Stimulated activated CD8-positive, alpha-beta memory T cell treated with anti-CD3 and anti-CD28 coated beads, Interleukin-4, amount 100 ng/mL, for 24 hours (primary cell): ENCODE measurements around the gene CBFA2T3.
"Not testable (repeated sequence)": the region's sequence is repeated elsewhere in the genome, so short reads cannot be mapped to it uniquely, and the experiment has no call there.

Source experiments
- DNase-seq: peaks from one replicate; pipeline ENCODE4 v3.0.0-alpha.2; 2020; ENCODE audit warnings: low read depth

CBFA2T3 gene

DNA sequence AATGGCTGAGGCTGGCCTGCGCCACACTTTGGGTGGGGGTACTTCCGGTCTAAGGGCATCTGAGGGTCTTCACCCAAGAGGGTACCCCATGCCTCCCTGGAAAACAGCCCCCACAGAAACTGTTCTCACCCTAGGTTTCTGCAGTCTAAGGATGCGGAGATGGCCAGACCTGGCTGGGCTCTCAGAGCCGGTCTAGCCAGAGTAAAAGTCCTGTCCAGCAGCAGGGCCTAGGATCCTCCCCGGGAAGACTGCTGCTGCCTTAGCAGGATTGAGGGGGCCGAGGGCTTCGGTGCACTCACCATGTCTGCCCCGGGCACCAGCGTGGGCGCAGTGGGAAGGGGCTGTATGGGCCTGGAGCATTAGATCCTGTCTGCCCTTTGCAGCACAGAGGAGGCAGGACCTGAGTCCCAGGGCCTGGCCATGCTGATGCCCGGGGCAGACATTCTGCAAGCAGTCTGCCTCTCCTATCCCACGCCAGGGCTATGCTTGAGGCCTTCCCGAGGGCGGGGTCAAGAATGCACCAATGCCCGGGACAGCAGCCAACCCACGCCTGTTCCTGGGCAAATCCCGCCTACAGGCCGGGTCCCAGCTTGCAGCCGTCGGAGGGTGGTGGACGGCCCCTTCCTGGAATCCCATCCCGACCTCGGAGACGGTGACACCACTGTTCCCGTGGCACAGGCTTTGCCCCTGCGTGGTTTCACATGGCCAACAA lies 54.7 kb downstream of the CBFA2T3 start:
- no peak for DNase-seq

DNA sequence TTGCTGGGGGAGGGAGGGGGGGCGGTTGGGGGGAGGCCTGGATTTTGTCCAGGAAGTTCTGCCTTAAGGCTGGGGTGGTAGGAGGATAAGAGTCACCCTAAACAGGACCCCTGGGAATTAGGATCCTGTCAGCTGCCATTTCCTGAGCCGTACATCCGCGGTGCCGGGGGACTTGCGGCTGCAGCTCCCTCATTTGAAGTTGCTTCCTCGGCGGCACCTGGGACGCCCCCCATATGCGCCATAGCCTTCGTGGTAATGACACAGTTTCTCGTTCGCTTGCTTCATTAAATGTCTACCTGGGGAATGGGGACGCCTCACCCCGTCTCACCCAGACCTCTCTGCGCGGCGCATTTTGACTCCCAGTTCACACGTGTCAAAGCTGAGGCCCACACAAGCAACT lies 55.4 kb downstream of the CBFA2T3 start:
- DNase-seq = no peak

DNA sequence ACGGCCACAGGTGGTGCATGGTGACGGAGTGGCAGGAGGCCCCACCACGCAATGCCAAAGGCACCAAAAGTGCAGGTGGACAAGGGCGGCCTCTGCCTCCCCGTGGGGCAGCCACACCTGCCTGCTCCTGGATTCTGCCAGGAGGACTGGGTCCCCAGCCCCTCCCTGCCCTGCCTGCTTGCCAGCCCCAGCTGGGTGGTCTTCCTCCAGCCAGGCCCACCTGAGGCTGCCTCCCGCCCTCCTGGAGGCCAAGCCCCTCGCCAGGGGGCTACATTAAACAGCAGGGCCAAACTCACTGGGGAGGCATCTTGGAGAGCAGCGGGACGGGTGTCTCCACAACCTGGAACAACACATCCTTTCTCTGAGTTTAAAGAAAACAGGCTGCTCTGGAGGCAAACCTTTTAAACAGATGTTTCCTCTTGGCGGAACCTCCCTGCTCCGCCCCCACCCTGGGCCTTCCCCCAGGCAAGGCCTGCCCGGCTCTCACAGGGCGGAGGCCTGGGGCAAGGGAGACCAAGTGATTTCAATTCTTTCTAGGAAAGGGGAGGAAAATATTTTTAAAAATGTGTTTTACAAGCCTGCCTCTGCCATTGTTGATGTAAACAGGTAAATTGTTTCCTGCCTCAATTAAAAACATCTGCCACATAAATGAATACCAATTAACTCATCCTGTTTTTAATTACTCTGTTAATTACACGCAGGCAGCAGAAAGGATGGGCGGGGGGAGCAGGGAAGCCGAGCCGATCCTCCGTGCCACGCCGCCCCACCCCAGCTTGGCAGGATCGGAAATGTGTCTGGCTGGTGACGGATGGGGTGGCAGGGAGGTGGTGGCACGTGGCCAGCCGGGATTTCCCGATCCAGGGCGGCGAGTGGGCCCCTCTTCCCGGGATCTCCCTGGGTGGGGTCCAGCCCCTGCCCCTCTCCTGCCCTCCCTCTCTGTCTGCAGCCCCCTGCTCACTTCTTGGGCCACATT lies 56.1 kb downstream of the CBFA2T3 start:
- DNase-seq = no peak

- DNase-seq = no peak
Observed at GRCh38 chr16:88919936-88920335, 57.1 kb downstream of the CBFA2T3 start.

DNA sequence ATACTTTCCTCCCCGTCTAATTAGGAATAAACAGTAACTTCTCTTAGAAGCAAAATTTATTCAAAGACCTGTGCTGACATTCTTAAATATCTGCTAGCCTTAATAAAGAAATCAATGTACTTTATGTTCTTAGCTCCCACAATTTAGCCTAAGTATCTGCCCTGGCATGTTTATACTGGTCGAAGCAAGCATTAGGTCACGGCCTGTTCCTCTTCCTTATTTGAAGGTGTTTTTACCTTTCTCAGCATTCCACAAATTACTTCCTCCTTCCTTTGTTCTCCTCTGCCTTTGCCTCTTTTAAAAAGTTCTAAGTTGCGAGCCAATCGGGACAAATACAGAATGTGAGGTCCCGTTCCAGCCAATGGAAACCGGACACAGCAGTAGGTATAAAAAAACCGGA lies 58.1 kb downstream of the CBFA2T3 start:
- DNase-seq = not testable (repeated sequence)

DNA sequence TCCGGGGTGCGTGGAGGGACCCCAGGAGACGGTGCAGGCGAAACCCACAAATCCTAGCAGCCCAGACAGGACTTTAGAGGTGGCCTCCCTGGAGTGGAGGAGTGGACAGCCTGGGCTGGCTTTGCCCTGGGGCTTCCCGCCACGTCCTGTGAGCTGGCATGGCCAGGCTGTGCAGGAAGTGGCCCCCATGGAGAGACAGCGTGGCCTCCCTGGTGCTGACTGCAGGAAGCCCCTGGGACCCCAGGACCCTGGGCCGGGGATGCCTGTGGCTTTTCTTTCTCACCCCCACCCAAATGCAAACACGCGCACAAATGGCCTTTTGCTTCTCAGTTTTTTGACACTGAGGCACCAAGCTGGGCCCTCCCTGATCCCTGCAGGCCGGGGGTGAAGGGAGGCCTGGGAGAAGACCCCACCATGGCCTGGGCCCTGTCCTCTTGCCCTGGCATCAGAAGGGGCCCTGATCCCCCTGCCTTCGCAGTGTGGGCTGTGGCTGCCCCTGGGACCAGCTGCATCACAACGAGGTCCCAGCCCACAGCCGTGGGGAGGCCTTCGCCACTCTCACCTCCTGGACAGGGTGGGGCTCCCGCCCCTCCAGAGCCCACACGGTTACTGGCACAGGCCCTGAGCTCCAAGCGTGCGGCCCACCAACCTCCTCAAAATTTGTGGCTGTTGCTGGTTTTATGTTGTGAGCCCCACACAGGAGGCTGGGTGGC lies 58.9 kb downstream of the CBFA2T3 start:
- no peak for DNase-seq

DNA sequence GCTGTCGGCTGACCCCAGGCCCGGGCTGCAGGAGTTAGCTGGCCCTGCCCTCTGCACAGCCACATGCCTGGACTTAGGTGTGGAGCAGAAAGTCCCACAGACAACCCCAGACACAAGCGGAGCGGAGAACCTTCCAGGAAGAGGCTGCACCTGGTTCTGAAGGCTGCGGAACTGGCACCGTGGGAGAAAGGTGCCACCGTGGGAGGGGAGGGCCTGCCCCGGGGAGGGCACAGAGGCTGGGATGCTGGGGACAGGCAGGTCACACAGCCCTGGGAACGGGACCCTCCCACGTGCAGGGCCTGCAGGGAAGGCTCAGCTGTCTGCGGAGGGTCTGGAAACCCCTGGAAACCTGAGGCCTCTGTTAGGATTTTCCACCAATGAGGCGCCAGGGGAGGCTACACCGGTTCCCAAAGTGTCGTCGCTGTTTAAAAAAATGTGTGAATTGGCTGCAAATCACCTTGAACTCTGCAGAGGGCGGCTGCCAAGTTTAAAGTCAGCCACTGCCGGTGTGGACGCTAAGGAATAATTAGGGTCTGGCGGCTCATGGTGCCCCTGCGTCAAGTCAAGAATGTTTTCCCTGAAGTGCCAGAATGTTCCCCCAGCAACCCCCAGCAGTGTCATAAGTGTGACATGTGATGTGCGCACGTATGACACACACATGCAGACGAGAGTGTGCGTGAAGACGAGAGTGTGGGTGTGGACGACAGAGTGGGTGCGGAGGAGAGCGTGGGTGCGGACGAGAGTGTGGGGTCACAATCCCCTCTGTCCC lies 59.7 kb downstream of the CBFA2T3 start:
- no peak for DNase-seq

GRCh38 chr16:88915639-88916327 lies 61.2 kb downstream of the CBFA2T3 start:
- no peak for DNase-seq

DNA sequence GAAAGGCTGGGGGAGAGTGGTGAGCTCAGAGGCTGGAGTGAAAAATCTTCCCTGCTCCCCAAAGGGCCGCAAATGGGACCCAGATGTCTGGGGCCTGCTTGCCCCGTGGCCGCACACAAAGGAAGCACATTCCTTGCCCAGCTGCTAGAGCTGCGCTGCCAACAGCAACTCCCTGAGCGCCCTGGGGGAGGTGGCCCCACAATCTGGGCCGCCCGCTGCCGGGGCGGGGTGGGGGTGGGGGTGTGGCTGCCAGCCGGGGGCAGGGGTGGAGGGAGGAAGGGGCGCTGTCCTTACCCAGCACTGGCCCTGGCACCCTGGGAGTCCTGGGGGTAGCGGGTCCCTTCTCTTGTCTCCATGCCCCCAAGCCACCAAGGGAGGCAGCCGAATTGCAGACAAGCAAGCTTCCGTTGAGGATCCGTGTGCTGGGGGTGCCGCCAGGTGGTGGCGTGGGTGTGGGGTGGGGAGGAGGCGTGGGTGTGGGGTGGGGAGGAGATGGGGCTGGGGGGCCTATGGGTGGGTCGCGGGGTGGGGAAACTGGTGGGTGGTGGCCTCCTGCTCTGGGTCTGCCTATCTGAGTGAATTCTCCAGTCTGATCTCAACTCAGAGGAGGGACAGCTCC lies 62.1 kb downstream of the CBFA2T3 start:
- DNase-seq = no peak

DNA sequence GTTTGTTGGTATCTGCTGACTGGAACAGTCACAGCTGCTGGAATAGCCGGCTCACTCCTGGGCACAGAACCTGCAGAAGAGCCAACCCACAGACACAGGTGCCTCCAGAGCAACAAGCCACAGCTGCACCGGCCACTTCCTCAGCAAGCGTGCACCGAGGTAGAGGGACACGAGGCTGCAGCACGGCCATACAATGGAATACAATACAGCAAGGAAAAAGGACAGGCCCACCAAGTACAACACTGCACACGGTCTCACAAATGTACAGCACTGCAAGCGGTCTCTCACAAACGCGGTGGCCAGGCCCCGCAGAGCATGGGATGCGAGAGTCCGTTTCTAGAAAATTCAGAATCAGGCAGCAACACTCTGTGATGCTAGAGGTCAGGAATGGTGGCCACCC lies 63.1 kb downstream of the CBFA2T3 start:
- no peak for DNase-seq

GRCh38 chr16:88913001-88913612 lies 63.9 kb downstream of the CBFA2T3 start:
- DNase-seq = no peak

DNA sequence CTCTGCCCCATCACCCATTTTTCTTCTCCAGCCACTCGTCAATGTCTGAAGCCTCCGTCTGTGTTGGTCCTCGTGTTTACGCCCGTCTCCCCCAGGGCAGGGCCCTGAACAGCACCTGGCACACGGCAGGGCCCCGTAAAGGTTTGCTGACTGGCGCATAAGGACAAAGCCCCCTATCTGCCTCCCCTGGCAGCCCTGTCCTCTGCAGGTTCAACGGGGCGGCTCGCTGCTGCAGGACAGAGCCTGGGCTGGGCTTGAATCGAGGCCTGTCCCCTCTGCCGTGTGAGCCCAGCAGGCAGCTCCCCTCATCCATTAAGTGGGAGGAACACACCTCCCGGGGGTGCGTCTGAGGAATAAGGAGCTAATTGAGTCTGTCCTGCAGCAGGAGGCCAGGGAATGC lies 64.5 kb downstream of the CBFA2T3 start:
- no peak for DNase-seq

- DNase-seq = no peak
Observed at GRCh38 chr16:88911946-88912310, 65.1 kb downstream of the CBFA2T3 start.

- DNase-seq = no peak
Observed at GRCh38 chr16:88911136-88911945, 65.7 kb downstream of the CBFA2T3 start.

DNA sequence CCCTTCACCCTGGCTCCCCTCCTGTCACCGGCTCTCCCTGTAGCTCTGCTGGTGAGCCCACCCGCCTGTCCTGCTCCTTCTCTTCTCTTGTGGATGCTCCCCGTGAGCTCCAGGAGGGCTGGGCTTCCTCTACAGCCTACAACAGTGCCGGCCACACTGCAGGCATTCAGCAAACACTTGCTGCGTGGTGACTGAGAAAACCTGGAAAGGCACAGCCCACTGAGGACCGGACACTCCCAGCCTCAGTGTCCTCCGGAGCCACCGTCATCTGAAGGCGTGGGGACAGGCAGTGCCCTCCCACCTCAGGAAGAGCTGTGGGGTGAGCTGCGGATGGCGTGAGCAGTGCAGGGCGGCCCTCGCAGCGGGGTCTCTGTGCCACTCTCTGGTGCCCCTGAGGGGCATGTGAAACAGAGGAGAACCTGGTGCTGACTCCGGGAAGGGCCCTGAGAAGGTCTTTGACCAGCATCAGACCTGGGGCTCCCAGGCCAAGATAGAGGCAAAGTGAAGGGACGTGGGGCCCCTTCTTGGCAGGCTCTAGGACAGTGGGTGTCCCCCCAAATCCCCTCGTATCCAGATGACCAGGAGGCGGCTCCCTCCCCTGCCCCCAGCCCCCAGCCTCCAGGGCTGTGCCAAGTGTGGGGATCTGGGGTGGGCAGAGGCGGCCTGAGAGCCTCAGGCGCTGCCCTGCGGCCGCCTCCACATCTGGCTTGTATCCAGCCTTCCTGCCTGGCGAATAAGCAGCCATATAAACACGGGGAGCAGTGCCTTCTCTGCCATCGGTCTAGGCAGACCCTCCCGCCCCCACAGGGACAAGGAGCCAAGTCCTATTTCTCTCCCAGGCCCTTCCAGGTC lies 66.5 kb downstream of the CBFA2T3 start:
- no peak for DNase-seq

- no peak for DNase-seq
Observed at GRCh38 chr16:88909431-88910210, 67.4 kb downstream of the CBFA2T3 start.

GRCh38 chr16:88908307-88908706 lies 68.7 kb downstream of the CBFA2T3 start:
- no peak for DNase-seq

GRCh38 chr16:88907768-88908167 lies 69.2 kb downstream of the CBFA2T3 start:
- no peak for DNase-seq
